ENCODE results near the gene KLHL15. TPM values are rescaled to one million over a fixed set of nuclear protein-coding genes. Genes with fewer than 3 reads are reported as not detected.

KLHL15 gene
- total RNA-seq, 1 experiment from 2014 or later = 7.2 TPM

GRCh38 chrX:23993012-23993633 lies 33.9 kb downstream of the KLHL15 start:
- no peak for ATAC-seq
- no peaks in the 10 kb centered on the region for H3K9me3 Mint-ChIP-seq
- no peaks in the 10 kb centered on the region for H3K4me1 Mint-ChIP-seq
- no peaks in the 10 kb centered on the region for H3K27me3 Mint-ChIP-seq (ENCODE audit: low read depth)
- no peak for TF ChIP-seq ZNF671 (CRISPR knock-in tag; IDR thresholded peaks at IDR 0.05)
- TF ChIP-seq, protein P1, sequence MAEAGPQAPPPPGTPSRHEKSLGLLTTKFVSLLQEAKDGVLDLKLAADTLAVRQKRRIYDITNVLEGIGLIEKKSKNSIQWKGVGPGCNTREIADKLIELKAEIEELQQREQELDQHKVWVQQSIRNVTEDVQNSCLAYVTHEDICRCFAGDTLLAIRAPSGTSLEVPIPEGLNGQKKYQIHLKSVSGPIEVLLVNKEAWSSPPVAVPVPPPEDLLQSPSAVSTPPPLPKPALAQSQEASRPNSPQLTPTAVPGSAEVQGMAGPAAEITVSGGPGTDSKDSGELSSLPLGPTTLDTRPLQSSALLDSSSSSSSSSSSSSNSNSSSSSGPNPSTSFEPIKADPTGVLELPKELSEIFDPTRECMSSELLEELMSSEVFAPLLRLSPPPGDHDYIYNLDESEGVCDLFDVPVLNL (CRISPR knock-in tag; IDR thresholded peaks at IDR 0.05; ENCODE audit: borderline replicate concordance, low read depth) = no peak
- TF ChIP-seq PRDM15 (CRISPR knock-in tag; IDR thresholded peaks at IDR 0.05) = no peak
- no peak for TF ChIP-seq NR3C1 (CRISPR knock-in tag; conservative IDR thresholded peaks at IDR 0.05; ENCODE audit: low read depth)
- TF ChIP-seq FOXP1 (CRISPR knock-in tag; IDR thresholded peaks at IDR 0.05; ENCODE audit: borderline replicate concordance) = no peak
- TF ChIP-seq TEAD4 (CRISPR knock-in tag; IDR thresholded peaks at IDR 0.05) = no peak
- no peak for TF ChIP-seq MXD4 (CRISPR knock-in tag; IDR thresholded peaks at IDR 0.05; ENCODE audit: borderline replicate concordance)
- no peak for TF ChIP-seq SMAD4 (CRISPR knock-in tag; IDR thresholded peaks at IDR 0.05)
- TF ChIP-seq, protein P2, sequence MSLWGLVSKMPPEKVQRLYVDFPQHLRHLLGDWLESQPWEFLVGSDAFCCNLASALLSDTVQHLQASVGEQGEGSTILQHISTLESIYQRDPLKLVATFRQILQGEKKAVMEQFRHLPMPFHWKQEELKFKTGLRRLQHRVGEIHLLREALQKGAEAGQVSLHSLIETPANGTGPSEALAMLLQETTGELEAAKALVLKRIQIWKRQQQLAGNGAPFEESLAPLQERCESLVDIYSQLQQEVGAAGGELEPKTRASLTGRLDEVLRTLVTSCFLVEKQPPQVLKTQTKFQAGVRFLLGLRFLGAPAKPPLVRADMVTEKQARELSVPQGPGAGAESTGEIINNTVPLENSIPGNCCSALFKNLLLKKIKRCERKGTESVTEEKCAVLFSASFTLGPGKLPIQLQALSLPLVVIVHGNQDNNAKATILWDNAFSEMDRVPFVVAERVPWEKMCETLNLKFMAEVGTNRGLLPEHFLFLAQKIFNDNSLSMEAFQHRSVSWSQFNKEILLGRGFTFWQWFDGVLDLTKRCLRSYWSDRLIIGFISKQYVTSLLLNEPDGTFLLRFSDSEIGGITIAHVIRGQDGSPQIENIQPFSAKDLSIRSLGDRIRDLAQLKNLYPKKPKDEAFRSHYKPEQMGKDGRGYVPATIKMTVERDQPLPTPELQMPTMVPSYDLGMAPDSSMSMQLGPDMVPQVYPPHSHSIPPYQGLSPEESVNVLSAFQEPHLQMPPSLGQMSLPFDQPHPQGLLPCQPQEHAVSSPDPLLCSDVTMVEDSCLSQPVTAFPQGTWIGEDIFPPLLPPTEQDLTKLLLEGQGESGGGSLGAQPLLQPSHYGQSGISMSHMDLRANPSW (CRISPR knock-in tag; conservative IDR thresholded peaks at IDR 0.05; ENCODE audit: low read depth) = no peak
- TF ChIP-seq, protein P3, sequence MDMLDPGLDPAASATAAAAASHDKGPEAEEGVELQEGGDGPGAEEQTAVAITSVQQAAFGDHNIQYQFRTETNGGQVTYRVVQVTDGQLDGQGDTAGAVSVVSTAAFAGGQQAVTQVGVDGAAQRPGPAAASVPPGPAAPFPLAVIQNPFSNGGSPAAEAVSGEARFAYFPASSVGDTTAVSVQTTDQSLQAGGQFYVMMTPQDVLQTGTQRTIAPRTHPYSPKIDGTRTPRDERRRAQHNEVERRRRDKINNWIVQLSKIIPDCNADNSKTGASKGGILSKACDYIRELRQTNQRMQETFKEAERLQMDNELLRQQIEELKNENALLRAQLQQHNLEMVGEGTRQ (CRISPR knock-in tag; IDR thresholded peaks at IDR 0.05) = no peak
- TF ChIP-seq FOXJ3 (CRISPR knock-in tag; IDR thresholded peaks at IDR 0.05; ENCODE audit: borderline replicate concordance) = no peak
- no peak for TF ChIP-seq ZNF532 (CRISPR knock-in tag; IDR thresholded peaks at IDR 0.05; ENCODE audit: borderline replicate concordance)
- no peak for TF ChIP-seq ATF3 (CRISPR knock-in tag; conservative IDR thresholded peaks at IDR 0.05)
- TF ChIP-seq ZNF232 (CRISPR knock-in tag; IDR thresholded peaks at IDR 0.05) = no peak
- no peak for TF ChIP-seq FOXK1 (CRISPR knock-in tag; IDR thresholded peaks at IDR 0.05)
- TF ChIP-seq, protein P4, sequence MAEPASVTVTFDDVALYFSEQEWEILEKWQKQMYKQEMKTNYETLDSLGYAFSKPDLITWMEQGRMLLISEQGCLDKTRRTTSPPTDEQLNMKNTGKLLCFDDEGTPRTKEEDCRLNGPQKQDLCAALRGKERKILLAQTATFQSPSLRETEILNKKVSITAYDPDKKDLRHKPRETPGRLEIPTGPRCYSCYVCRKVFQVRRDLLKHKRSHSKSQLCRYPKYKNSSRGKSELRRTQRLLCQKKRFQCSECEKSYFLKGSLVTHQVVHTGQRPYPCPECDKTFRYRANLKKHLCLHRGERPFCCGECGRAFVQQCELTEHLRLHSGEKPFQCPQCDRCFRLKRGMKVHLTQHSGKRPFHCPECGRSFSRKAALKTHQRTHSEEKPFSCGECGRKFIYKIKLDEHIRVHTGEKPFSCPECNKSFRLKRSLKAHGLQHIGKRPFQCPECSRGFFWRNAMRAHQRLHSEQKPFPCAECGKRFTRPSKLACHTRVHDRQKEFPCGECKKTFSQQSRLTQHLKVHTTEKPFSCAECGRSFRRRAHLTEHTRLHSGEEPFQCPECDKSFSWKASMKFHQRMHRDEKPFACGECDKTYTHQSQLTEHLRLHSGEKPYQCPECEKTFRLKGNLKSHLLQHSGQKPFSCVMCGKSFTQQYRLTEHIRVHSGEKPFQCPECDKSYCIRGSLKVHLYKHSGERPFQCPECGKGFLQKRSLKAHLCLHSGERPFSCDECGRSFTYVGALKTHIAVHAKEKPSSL (CRISPR knock-in tag; conservative IDR thresholded peaks at IDR 0.05) = no peak
- TF ChIP-seq ESRRA (CRISPR knock-in tag; IDR thresholded peaks at IDR 0.05; ENCODE audit: borderline replicate concordance) = no peak
- H3K4me3 Mint-ChIP-seq = no peak overlapping the region
- POLR2A ChIA-PET = no interaction called here
- no peak overlapping the region for H3K27ac Mint-ChIP-seq
- peaks cover 8% of the 10 kb centered on the region for H3K36me3 Mint-ChIP-seq
- DNase-seq (ENCODE audit: low spot score) = no peak
- CTCF ChIA-PET = no interaction called here

All from WTC11 (cell line).